ENCODE measurements around the gene TJP3.

Gene TJP3

DNA sequence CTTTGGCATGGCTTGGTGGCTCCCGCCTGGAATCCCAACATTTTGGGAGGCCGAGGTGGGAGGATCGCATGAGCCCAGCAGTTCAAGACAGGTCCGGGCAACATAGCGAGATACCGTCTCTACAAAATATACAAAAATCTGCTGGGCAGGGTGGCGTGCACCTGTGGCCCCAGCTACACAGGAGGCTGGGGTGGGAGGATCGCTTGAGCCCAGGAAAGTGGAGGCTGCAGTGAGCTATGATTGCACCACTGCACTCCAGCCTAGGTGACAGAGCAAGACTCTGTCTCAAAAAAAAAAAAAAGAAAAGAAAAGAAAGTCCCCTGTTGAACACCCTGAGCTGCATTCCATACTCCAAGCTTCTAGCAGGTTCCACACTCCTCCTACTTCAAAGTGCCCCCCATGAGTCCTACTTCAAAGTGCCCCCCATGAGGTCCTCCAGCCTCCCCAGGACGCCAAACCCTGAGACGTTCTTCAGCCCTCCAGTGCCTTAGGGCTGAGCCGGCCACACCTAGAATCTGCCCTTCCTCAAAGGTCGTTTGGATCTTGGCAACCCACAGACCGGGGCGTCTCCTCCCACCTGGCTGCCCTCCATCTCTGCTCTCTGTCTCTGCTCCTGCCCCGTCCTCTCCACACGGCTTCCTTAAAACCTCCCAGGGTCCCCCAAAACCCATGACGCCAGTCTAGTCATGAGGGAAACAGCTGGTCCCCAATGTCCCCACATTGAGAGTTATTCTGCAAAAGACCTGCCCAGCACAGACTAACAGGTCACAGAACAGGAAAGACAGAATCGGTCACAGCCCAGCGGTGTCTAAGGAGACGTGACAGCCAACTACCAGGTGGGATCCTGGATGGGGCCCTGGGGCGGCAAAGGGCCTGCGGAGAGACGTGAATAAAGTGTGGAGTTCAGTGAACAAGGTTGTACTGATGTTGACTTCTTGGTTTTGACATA, 4.8 kb downstream of the TJP3 start:
- in situ Hi-C loops (cut with MboI; ENCODE audit: low sequenced_read_pairs) = no loop called here

DNA sequence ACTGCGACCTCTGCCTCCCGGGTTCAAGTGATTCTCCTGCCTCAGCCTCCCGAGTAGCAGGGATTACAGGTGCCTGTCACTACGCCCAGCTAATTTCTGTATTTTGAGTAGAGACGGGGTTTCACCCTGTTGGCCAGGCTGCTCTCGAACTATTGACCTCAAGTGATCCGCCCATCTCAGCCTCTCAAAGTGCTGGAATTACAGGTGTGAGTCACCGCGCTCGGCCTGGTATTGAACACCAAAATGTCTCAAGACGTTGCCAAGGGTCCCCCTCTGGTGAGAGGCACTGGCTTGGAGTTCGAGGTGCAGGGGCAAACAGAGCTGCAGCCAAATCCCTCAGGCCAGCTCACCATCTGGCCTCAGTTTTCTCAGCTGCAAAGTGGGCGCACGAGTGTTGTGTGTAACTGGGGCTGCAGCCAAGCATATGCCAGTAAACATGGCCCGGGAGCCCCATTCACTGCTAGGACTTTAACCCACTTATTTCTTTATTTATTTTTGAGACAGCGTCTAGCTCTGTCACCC, 8.0 kb downstream of the TJP3 start:
- in situ Hi-C loops (cut with MboI; ENCODE audit: low sequenced_read_pairs) = no loop called here

DNA sequence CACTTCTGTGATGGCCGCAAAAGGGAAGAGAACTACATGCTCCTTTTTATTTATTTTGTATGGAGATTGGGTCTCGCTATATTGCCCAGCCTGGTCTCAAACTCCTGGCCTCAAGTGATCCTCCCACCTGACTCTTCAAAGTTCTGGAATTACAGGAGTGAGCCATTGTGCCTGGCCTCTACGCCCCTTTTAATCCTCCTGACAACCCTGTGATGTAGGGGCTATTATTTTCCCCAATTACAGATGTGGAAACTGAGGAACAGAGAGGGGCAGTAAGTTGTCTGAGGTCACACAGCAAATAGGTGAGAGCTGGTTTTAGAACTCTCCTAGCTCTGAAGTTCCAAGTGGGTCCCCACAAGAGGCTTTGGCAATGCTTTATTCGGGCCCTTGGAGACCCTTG, 11.7 kb downstream of the TJP3 start:
- in situ Hi-C loops (cut with MboI; ENCODE audit: low sequenced_read_pairs) = no loop called here

DNA sequence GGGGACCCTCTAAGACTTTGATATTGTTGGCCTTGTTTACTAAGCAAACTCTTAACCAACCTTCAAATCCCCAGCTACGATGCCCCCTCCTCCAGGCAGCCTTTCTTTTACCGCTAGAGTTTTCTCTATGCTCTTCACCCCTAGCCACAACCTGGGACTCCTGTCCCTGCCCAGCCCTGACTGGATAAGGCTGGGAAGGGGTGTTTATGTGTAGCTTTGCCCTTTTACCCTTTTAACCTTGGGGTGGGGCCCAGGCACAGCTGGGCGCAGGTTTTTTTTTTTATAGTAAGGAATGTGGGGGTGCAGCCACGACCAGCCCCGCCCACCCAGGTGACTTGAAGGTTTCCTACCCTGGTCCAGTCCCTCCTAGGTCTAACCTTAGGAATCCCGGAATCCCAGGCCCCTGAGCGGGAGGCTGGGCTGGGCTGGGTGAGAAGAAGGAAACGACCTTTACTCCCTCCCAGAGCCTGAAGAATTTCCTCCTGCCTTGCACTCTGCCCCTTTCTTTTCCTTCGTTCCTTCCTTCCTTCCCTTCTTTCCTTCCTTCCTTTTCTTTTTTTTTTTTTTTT, 12.2 kb downstream of the TJP3 start:
- in situ Hi-C loops (cut with MboI; ENCODE audit: low sequenced_read_pairs) = no loop called here

DNA sequence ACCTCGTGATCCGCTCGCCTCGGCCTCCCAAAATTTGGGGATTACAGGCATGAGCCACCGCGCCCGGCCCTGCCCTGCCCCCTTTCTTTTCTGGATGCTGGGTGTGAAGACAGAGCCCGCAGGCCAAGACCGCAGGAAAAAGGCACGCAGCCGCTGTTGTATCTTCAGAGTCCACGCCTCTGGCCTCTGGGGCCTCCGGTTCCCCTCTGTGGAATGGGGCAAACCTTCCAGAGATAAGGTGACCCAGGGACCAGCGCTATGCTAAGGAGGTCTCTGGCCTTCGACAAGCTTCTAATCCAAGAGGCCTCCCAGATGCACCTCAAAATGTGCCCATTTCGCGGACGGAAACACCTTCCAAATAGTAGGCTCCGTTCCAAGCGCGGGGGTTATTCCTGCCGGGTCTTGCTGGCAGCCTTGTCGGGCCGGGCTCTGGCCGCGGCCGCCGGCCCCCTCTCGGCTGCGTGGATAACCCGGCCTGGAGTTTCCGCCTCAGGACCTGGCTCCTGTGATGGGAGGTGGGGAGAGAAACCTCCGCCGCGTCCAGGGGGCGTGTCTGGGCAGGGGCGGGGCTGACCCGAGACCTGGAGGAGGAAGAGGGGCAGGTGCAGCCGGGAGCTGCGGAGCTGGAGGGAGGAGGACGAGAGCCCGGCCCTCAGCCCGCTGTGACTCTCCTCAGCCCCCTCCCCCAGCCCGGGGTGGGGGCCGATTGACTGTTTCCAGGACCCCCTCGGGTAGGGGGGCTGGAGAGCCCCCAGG, 13.1 kb downstream of the TJP3 start:
- in situ Hi-C loops (cut with MboI; ENCODE audit: low sequenced_read_pairs) = no loop called here

DNA sequence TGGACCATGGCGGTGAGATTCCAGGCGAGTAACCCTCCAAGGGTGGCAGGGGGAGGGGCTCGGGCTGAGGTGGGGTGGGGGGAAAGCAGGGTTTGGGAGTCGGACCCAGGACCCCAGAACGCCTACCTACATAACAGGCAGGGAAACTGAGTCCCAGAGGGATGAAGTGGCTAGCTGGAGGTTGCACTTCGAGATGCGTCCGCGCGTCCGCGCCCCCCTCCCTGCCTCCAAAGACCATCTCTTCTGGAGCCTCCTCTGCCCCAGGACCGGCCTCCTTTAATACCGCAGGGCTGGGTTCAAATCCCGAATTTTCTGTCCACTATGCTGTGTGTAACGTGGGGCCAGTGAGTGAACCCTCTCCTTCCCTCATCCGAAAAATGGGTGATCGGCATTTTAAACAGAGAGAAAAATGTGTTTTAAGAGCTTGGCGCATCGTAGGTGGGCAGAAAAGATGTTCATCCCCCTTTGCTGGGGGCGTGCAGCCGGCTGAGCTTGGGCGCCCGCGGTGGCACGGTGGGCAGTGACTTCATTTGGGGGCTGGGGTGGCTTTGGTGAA, 13.8 kb downstream of the TJP3 start:
- in situ Hi-C loops (cut with MboI; ENCODE audit: low sequenced_read_pairs) = no loop called here

DNA sequence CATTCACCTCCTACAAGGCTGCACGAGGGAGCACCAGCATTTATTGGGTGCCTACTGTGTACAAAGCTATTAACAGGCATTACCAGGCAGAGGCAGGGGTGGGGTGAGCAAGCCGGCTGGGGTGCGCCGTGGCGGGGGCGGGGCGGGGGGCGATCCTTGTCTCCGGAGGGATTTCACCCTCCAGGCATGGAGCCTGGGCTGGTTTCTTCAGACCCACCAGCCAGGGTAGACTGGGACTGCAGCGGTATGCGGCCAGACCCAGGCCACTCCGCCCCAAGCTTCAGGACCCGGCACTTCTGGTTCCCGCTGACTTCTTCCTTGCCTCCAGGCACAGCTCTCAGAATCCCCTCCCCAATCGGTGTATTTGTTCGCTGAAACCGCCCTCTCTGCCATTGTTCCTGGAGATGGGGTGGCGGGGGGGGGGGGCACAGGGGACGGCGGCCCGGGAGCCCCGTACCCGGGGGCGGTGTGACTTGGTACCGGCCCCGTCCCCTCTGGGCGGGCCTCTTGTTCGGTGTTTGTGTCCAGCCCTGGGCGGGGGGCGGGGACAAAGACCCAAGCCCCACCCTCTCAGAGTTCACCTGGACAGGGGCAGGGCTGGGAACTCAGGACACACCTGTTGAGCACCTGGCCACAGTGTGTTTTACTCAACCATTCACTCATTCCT, 14.4 kb downstream of the TJP3 start:
- in situ Hi-C loops (cut with MboI; ENCODE audit: low sequenced_read_pairs) = no loop called here

DNA sequence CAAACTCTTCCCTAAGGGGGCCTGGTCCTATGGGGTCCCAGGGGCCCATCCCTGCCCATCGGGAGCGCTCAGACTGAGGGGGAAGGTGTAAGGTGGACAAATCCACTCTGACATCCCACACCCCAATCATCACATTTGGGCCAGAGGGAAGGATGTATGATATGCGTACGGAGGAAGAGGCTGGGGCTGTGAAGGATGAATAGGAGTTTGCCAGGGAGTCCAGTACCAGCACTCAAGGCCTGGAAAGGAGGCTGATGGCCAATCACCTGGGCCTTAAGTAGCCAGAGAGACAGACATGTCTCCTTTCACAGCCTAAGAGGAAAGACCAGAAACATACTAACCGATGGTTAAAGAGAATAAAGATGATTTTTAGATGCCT, 14.9 kb downstream of the TJP3 start:
- in situ Hi-C loops (cut with MboI; ENCODE audit: low sequenced_read_pairs) = no loop called here

DNA sequence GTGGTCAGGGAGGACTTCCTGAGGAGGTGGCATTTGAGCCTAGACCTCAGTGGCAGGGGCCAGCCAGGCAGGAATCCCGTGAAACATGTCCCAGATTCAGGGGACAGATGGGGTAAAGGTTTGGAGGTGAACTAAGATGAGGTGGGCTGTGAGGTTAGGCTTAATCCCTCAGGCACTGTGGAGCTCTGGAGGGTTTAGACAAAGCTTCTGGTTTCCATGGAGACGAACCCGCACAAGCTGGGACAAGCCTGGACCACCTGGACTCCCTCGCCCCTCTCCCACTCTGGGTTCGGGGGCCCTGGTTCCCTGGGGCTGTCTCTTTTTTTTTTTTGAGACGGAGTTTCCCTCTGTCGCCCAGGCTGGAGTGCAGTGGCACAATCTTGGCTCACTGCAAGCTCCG, 15.7 kb downstream of the TJP3 start:
- in situ Hi-C loops (cut with MboI; ENCODE audit: low sequenced_read_pairs) = no loop called here

DNA sequence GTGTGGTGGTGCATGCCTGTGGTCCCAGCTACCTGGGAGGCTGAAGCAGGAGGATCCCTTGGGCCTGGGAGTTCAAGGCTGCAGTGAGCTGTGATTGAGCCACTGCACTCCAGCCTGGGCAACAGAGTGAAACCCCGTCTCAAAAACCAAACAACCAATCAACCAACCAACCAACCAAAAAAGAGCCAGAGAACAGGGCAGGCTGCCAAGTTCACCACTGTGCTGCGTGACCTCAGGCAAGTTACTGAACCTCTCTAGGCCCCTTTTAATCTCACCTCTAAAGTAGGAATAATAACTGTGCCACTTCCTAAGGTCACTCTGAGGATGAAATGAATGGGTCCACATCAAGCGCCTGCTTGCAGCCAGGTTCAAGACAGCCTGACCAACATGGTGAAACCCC, 16.9 kb downstream of the TJP3 start:
- in situ Hi-C loops (cut with MboI; ENCODE audit: low sequenced_read_pairs) = no loop called here

DNA sequence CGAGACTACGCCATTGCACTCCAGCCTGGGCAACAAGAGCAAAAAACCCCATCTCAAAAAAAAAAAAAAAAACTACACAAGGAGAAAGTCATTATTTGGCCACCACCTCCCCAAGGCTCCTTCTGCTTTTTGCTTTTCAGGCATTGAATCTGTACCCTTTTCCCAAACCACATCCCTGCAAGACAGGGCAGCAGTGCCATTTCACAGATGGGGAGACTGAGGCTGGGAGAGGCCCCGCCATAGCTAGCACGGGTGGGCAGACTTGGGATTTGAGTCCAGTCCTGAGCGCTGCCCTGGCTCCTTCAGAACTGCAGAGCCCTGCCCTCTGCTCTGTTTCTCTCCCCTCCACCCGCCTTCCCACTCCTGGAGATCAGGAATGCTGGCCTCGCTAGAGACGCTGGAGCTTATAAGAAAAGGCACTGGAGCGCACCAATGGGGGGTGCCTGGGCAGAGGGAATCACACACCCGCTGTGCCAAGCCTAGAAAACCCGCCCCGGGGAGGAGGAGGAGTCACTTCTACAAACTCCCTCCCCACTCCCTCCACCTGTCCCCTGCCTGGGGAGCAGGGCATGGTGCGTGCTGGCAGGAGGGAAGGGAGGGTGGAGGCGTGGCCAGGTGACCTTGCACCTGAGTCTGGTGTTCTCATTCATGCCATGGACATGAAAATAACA, 17.6 kb downstream of the TJP3 start:
- in situ Hi-C loops (cut with MboI; ENCODE audit: low sequenced_read_pairs) = no loop called here

DNA sequence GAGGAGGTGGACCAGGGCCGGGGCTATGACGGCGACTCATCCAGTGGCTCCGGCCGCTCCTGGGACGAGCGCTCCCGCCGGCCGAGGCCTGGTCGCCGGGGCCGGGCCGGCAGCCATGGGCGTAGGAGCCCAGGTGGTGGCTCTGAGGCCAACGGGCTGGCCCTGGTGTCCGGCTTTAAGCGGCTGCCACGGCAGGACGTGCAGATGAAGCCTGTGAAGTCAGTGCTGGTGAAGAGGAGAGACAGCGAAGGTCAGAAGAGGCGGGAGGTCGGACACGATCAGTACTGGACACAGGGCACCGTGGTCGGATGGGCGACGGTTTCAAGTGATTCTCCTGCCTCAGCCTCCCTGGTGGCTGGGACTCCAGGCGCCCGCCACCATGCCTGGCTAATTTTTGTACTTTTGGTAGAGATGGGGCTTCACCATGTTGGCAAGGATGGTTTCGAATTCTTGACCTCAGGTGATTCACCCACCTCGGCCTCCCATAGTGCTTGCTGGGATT, 22.3 kb downstream of the TJP3 start:
- in situ Hi-C loops (cut with MboI; ENCODE audit: low sequenced_read_pairs) = no loop called here

DNA sequence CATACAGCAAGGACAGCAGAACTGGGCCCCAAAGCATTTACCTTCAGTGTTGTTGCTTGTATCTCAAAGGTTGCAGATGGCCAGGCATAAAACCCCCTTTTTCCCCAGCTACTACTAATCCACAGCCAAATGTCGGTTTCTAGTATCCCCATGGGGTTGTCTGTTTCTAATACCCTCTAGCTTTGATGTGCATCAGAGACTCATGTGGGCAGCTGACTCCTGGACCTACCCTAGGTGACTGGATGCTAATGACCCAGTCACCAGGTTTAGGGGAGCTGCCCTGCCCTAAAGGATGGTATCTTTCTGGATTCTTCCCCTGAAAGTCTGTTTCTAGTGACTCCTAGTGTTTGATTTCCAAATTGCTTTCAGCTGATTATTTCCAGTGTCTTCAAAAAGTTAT, 23.9 kb downstream of the TJP3 start:
- in situ Hi-C loops (cut with MboI; ENCODE audit: low sequenced_read_pairs) = no loop called here

DNA sequence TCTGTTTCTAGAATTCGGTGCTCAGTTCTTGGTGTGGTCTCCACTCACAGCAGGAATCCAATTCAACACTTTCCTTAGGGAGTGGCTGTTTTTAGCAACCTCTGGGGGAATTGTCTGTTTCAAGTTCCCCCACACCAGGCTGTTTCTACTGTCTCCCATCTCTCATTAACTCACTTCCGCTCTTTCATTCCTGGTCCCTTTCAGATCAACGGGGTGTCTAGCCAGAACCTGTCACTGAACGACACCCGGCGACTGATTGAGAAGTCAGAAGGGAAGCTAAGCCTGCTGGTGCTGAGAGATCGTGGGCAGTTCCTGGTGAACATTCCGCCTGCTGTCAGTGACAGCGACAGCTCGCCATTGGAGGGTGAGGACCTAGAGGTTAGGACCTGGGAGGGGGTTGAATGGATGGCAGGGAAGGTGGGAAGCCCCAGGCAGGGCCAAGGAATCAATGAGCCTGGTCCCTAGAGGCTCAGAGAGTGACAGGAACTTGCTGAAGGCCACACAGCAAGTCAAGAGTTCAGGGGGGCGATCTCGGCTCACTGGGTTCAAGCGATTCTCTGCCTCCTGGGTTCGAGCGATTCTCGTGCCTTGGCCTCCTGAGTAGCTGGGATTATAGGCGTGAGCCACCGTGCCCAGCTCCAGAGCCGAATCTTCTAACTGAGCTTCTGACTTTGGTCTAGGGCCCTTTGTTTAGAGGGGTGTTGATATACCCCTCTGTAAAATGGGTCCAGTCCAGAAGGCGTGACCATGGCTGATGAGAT, 25.5 kb downstream of the TJP3 start:
- in situ Hi-C loops (cut with MboI; ENCODE audit: low sequenced_read_pairs) = no loop called here

DNA sequence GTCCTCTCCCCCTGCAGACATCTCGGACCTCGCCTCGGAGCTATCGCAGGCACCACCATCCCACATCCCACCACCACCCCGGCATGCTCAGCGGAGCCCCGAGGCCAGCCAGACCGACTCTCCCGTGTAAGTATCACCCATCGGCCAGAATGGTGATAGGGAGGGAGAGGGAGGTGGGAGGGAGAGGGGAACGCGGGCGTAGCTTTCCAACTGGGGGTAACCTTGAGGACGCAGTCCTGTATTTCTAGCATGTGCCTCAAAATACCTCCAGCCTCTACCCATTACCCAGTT, 26.1 kb downstream of the TJP3 start:
- in situ Hi-C loops (cut with MboI; ENCODE audit: low sequenced_read_pairs) = no loop called here

DNA sequence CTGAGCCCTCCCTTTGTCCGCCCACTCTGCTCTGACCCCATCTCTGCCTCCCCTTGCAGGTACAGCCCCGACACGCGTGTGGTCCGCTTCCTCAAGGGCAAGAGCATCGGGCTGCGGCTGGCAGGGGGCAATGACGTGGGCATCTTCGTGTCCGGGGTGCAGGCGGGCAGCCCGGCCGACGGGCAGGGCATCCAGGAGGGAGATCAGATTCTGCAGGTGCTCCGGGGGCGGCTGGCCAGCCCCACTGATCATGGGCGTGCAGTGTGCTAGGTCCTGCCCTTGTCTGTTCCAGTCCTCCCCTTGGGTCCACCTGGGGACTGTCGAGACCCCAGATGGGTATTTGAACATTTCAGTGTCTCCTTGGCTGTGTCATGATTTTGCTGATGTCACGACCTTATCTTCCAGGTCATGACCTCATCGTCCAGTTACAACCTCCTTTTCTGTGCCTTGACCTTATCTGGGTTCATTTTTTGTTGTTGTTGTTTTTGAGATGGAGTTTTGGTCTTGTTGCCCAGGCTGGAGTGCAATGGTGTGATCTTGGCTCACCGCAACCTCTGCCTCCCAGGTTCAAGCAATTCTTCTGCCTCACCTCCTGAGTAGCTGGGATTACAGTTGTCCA, 28.0 kb downstream of the TJP3 start:
- in situ Hi-C loops (cut with MboI; ENCODE audit: low sequenced_read_pairs) = no loop called here

DNA sequence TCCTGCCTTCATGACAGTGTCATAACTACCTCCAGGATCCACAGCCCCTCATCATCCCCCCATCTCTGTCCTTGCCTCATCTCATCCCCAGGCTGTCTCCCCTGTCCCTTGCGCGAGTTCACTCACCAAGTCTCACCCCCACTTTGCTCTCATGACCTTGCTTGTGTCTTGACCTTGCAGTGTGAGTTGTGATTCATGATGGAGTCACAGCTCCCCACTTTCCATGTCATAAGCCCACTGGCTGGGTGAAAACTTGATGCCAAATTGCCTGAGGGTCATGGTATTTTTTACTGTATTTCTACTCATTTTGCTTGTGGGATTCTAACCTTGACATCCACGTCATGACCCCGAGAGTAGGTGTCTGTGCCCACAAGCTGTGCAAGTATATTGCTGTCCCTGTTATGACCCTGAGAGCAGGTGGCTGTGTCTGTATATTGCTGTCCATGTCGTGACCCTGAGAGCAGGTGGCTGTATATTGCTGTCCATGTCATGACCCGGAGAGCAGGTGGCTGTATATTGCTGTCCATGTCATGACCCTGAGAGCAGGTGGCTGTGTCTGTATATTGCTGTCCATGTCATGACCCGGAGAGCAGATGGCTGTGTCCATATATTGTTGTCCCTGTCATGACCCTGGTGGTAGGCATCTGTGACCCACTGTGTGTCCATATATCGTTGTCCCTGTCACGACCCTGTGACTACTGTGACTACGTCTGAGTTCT, 29.5 kb downstream of the TJP3 start:
- in situ Hi-C loops (cut with MboI; ENCODE audit: low sequenced_read_pairs) = no loop called here

DNA sequence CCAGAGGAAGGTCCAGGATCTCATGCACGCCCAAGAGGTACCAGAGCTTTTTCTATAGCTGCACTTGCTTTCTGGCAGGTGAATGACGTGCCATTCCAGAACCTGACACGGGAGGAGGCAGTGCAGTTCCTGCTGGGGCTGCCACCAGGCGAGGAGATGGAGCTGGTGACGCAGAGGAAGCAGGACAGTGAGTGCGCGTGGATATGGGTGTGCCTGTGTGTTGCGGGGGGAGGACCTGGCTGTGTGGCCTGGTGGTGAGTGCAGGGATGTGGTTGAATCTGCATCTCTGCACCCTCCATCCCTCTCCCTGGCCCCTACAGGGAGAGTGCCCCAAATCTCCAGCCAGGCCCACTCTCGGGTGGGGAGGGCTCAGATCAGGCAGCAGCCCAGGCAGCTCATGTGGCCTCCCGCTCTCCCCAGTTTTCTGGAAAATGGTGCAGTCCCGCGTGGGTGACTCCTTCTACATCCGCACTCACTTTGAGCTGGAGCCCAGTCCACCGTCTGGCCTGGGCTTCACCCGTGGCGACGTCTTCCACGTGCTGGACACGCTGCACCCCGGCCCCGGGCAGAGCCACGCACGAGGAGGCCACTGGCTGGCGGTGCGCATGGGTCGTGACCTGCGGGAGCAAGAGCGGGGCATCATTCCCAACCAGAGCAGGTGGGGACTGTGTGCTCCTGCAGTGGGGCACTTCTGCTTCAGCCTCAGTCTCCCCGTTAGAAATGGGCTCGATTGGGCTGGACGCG, 30.5 kb downstream of the TJP3 start:
- in situ Hi-C loops (cut with MboI; ENCODE audit: low sequenced_read_pairs) = no loop called here
